Breast epithelium (tissue), 3 donors: ENCODE data around the gene POFUT1.

Experiments used
- CTCF ChIP-seq, 3 donors: fragments of 450-650 bp; IDR thresholded peaks; one replicate each; pipeline ENCODE4 v1.5.1; 2016 to 2017; ENCODE audit warnings: antibody characterized with exemption in 3 of 3, mild to moderate bottlenecking in 3 of 3, moderate library complexity in 3 of 3
- POLR2A ChIP-seq: fragments of 450-650 bp; IDR thresholded peaks from one replicate; pipeline ENCODE4 v1.6.1; 2016; ENCODE audit warnings: antibody characterized with exemption, mild to moderate bottlenecking, moderate library complexity

- no peak for TF ChIP-seq CTCF (IDR thresholded peaks at IDR 0.05)
- no peak for TF ChIP-seq POLR2A
These were observed 74.8 kb downstream of the POFUT1 start for GRCh38 chr20:32282461-32282860.
